ENCODE data around the gene CAP1. TPM values are rescaled to one million over a fixed set of nuclear protein-coding genes. Genes with fewer than 3 reads are reported as not detected.

CAP1 gene
- total and polyA plus RNA-seq, 9 of the 15 experiments (the other 6 are each of a cell fraction or from before 2014, with no cell fraction given) = 230 to 658 (median 281) TPM

DNA sequence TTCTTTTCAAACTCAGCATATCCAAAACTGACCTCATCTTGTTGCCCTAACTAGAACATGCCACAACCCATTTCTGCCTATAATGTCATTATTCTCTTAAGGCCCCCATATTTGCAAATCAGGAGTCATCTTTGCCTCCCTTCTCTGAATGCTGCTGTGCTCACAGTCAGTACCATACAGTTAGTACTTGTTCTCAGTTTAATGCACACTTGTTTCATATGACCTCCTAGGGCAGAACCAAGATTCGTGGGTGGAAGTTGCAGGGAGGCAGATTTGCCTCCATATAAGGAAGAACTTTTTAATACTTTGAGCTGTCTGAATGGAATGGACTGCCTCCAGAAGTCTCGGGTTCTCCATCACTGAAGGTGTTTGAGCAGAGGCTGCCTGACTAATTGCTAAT lies 9.2 kb downstream of the CAP1 start:
- DNase-seq (ENCODE audit: extremely low read depth in 1 of 4, low spot score in 3 of 4) (no peak), FAIRE-seq (peak; percentile 26), ATAC-seq (no peak)
- ChIA-PET POLR2A (interaction anchor here (0.8 to 6.5 kb wide), 5 partner anchors 8 to 27 kb away, joined by 3 to 72 read pairs (median 3); partner anchors contain the start of gene CAP1), CTCF (ENCODE audit: low intra/inter-chr PET ratio) (no interaction called here)
- Histone ChIP-seq H3K9me1 (ENCODE audit: control insufficient read depth, insufficient read depth, low read length) (no peaks in the 10 kb centered on the region), H3K4me1 (replicated peaks in 1 of 2; ENCODE audit: control insufficient read depth in 2 of 2, insufficient read depth in 2 of 2, low read length in 2 of 2) (peaks cover 31 to 49% of the 10 kb centered on the region in 2 experiments), H3K27me3 (ENCODE audit: control insufficient read depth in 2 of 2, insufficient read depth in 2 of 2, low read length in 2 of 2) (no peaks in the 10 kb centered on the region), H3K4me3 (no peak overlapping the region), H2AFZ (ENCODE audit: low read depth, low read length) (no peak overlapping the region), H3K4me2 (ENCODE audit: insufficient read depth, low read length) (no peak overlapping the region), H3K36me3 (ENCODE audit: control insufficient read depth, insufficient read depth, low read length) (peaks cover 44% of the 10 kb centered on the region), H4K20me1 (replicated peaks; ENCODE audit: control insufficient read depth, insufficient read depth, low read length) (0 out of 2 replicates have a peak, but pooled peaks cover 7% of the 10 kb centered on the region), H3K9ac (ENCODE audit: insufficient read depth in 1 of 2, low read depth in 2 of 2, low read length in 2 of 2) (no peak overlapping the region), H3K9me3 (replicated peaks; ENCODE audit: control insufficient read depth, insufficient read depth, low read depth, low read length) (no peaks in the 10 kb centered on the region), H3K79me2 (ENCODE audit: control insufficient read depth, insufficient read depth, low read length) (peaks cover 91% of the 10 kb centered on the region), H3K27ac (ENCODE audit: extremely low read depth, low read depth, low read length) (no peak overlapping the region)
- TF ChIP-seq RBM25 (IDR thresholded peaks at IDR 0.05; ENCODE audit: low read depth, low read length, severe bottlenecking) (no peak), POLR3A (IDR thresholded peaks at IDR 0.05; ENCODE audit: borderline replicate concordance, extremely low read depth, insufficient read depth, insufficient read length) (no peak), NFE2L1 (tag; IDR thresholded peaks at IDR 0.05; ENCODE audit: borderline replicate concordance, low read depth) (no peak), RAD21 (CRISPR knock-in tag; conservative IDR thresholded peaks at IDR 0.05 in 1 of 2, IDR thresholded peaks at IDR 0.05 in 1 of 2) (no peak), SRSF7 (optimal IDR thresholded peaks at IDR 0.05; ENCODE audit: low read depth, low read length) (no peak), MIER1 (IDR thresholded peaks at IDR 0.05; ENCODE audit: low read depth) (no peak), DPF2 (IDR thresholded peaks at IDR 0.05) (no peak), POLR2B (IDR thresholded peaks at IDR 0.05; ENCODE audit: low read depth, partially characterized antibody) (no peak), SP2 (IDR thresholded peaks at IDR 0.05; ENCODE audit: extremely low read depth, low read depth, low read length, poor library complexity, severe bottlenecking) (no peak), HLTF (IDR thresholded peaks at IDR 0.05) (no peak), SMARCC2 (IDR thresholded peaks at IDR 0.05; ENCODE audit: low read depth) (no peak), ZSCAN32 (CRISPR knock-in tag; IDR thresholded peaks at IDR 0.05) (no peak), BRF1 (IDR thresholded peaks at IDR 0.05; ENCODE audit: borderline replicate concordance, extremely low read depth, insufficient read length) (no peak), ZNF561 (CRISPR knock-in tag; conservative IDR thresholded peaks at IDR 0.05) (no peak), ILK (tag; IDR thresholded peaks at IDR 0.05; ENCODE audit: borderline replicate concordance, low read depth) (no peak), BRD4 (IDR thresholded peaks at IDR 0.05) (no peak)
- TF ChIP-seq, protein P1, sequence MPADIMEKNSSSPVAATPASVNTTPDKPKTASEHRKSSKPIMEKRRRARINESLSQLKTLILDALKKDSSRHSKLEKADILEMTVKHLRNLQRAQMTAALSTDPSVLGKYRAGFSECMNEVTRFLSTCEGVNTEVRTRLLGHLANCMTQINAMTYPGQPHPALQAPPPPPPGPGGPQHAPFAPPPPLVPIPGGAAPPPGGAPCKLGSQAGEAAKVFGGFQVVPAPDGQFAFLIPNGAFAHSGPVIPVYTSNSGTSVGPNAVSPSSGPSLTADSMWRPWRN (IDR thresholded peaks at IDR 0.05; ENCODE audit: low read depth) = no peak
- TF ChIP-seq, protein P2, sequence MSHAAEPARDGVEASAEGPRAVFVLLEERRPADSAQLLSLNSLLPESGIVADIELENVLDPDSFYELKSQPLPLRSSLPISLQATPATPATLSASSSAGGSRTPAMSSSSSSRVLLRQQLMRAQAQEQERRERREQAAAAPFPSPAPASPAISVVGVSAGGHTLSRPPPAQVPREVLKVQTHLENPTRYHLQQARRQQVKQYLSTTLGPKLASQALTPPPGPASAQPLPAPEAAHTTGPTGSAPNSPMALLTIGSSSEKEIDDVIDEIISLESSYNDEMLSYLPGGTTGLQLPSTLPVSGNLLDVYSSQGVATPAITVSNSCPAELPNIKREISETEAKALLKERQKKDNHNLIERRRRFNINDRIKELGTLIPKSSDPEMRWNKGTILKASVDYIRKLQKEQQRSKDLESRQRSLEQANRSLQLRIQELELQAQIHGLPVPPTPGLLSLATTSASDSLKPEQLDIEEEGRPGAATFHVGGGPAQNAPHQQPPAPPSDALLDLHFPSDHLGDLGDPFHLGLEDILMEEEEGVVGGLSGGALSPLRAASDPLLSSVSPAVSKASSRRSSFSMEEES (CRISPR knock-in tag; IDR thresholded peaks at IDR 0.05) = no peak
- TF ChIP-seq, protein P3, sequence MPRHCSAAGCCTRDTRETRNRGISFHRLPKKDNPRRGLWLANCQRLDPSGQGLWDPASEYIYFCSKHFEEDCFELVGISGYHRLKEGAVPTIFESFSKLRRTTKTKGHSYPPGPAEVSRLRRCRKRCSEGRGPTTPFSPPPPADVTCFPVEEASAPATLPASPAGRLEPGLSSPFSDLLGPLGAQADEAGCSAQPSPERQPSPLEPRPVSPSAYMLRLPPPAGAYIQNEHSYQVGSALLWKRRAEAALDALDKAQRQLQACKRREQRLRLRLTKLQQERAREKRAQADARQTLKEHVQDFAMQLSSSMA (CRISPR knock-in tag; IDR thresholded peaks at IDR 0.05) = no peak
- TF ChIP-seq, protein P4, sequence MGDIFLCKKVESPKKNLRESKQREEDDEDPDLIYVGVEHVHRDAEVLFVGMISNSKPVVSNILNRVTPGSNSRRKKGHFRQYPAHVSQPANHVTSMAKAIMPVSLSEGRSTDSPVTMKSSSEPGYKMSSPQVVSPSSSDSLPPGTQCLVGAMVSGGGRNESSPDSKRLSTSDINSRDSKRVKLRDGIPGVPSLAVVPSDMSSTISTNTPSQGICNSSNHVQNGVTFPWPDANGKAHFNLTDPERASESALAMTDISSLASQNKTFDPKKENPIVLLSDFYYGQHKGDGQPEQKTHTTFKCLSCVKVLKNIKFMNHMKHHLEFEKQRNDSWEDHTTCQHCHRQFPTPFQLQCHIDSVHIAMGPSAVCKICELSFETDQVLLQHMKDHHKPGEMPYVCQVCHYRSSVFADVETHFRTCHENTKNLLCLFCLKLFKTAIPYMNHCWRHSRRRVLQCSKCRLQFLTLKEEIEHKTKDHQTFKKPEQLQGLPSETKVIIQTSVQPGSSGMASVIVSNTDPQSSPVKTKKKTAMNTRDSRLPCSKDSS (IDR thresholded peaks at IDR 0.05; ENCODE audit: low read depth, partially characterized antibody) = no peak
- no TSS peak for BruUV-seq (replicated peaks)
- in situ Hi-C loops (cut with MboI) = no loop called here
- WGBS (ENCODE audit: insufficient coverage, low coverage, missing lambda C conversion rate) = 57% methylated on average over 2 of the region's 2 CpGs
- intact Hi-C loops (cut with micrococcal nuclease) = no loop called here
